H1 (cell line): ENCODE data around the gene PACS1. TPM values are rescaled to one million over a fixed set of nuclear protein-coding genes. Genes with fewer than 3 reads are reported as not detected.

Experiments used
- GTF2F1 ChIP-seq: IDR thresholded peaks from 2 replicates; pipeline ENCODE4 v1.6.1; 2012; ENCODE audit warnings: low read depth, low read length, improper control_type of control experiment, borderline replicate concordance
- SIRT6 ChIP-seq: IDR thresholded peaks from one replicate; pipeline ENCODE4 v1.7.1; 2012; ENCODE audit warnings: low read length, inconsistent platforms
- SIX5 ChIP-seq: IDR thresholded peaks from 2 replicates; pipeline ENCODE4 v1.6.1; 2011; ENCODE audit warnings: mild to moderate bottlenecking, low read depth, low read length
- polyA plus RNA-seq, 7 experiments: library from polyadenylated mRNA; depleted of rRNA in 3 of 7; stranded (reverse) in 5 of 7; unstranded in 2 of 7; fragments of >200 nt in 5 of 7; fragments of 200-250 nt in 2 of 7; gene quantifications; 1 replicate in 5 of 7; 2 replicates in 1 of 7; 4 replicates in 1 of 7; pipeline versions ENCODE4 v1.2.1 to v1.2.3, GENCODE V29; 2011 to 2013; ENCODE audit warnings: missing spikeins in 2 of 7, mixed read lengths in 2 of 7
- total RNA-seq: library from RNA; stranded (reverse); fragmentation: NEBNext Ultra II Directional; extraction: Animal tissue kit (Norgen Biotek cat#: 25700); gene quantifications from 2 replicates; pipeline ENCODE4 v1.2.1, GENCODE V29; 2021
- TF ChIP-seq, protein P1 (sequence below): IDR thresholded peaks from 2 replicates; pipeline ENCODE4 v1.6.1; 2011; ENCODE audit warnings: low read depth, mild to moderate bottlenecking, low read length; ENCODE audit not compliant: insufficient read depth

The PACS1 gene
- total and polyA plus RNA-seq, 2 of the 8 experiments (the other 6 are each of a cell fraction or from before 2014, with no cell fraction given) = 11.5 to 36.0 TPM

DNA sequence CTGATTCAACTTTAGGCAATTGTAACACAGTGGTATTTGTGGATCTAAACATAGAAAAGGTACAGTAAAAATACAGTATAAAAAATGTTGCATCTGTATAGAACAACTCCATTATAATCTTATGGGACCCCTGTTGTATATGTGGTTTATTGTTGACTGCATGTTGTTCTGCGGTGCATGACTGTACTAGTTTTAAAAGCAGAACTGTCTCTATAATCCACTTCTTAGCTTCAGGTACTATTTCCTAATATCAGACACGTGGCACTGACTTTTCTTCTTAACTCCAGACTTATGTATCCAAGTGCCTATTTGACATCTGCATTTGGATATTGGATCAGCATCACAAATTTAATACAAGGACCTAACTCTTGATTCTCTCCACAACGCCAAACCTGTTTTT is 41.1 kb downstream of the PACS1 start (continued):
- no peak for TF ChIP-seq SIRT6
- no peak for TF ChIP-seq SIX5
- TF ChIP-seq GTF2F1 = no peak
- TF ChIP-seq, protein P1, sequence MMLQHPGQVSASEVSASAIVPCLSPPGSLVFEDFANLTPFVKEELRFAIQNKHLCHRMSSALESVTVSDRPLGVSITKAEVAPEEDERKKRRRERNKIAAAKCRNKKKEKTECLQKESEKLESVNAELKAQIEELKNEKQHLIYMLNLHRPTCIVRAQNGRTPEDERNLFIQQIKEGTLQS = no peak
